ENCODE data around the gene GRIN3A.

The GRIN3A gene

GRCh38 chr9:101543098-101543735 lies 195.2 kb downstream of the GRIN3A start:
- no peak for TF ChIP-seq CTCF (IDR thresholded peaks at IDR 0.05)
- Histone ChIP-seq H3K9me3 (no peaks in the 10 kb centered on the region), H3K4me1 (ENCODE audit: control insufficient read depth in 1 of 2, insufficient read depth in 1 of 2, low read depth in 1 of 2, low read length in 1 of 2) (no peaks in the 10 kb centered on the region), H3K4me3 (ENCODE audit: low read depth in 1 of 2, low read length in 1 of 2) (no peak overlapping the region), H3K27me3 (no peaks in the 10 kb centered on the region), H3K27ac (no peak overlapping the region), H3K36me3 (peaks cover 92% of the 10 kb centered on the region)

GRCh38 chr9:101540069-101540468 lies 198.4 kb downstream of the GRIN3A start:
- peaks cover 94% of the 10 kb centered on the region for H3K36me3 ChIP-seq

GRCh38 chr9:101536938-101537337 lies 201.5 kb downstream of the GRIN3A start:
- Histone ChIP-seq H3K9me3 (no peaks in the 10 kb centered on the region), H3K36me3 (peaks cover 63% of the 10 kb centered on the region), H3K27me3 (no peaks in the 10 kb centered on the region), H3K4me1 (ENCODE audit: control insufficient read depth in 1 of 2, insufficient read depth in 1 of 2, low read depth in 1 of 2, low read length in 1 of 2) (peaks cover 14 to 16% of the 10 kb centered on the region in 2 experiments), H3K27ac (no peak overlapping the region), H3K4me3 (ENCODE audit: low read depth in 1 of 2, low read length in 1 of 2) (no peak overlapping the region)
- TF ChIP-seq CTCF (IDR thresholded peaks at IDR 0.05) = no peak

More at GRCh38 chr9:101540069-101540468, 198.4 kb downstream of the GRIN3A start:
- Histone ChIP-seq H3K27ac (no peak overlapping the region), H3K9me3 (no peaks in the 10 kb centered on the region), H3K27me3 (no peaks in the 10 kb centered on the region), H3K4me1 (ENCODE audit: control insufficient read depth in 1 of 2, insufficient read depth in 1 of 2, low read depth in 1 of 2, low read length in 1 of 2) (no peaks in the 10 kb centered on the region), H3K4me3 (ENCODE audit: low read depth in 1 of 2, low read length in 1 of 2) (no peak overlapping the region)
- TF ChIP-seq CTCF (IDR thresholded peaks at IDR 0.05) = no peak

- Histone ChIP-seq H3K36me3 (peaks cover 57% of the 10 kb centered on the region), H3K4me1 (ENCODE audit: control insufficient read depth in 1 of 2, insufficient read depth in 1 of 2, low read depth in 1 of 2, low read length in 1 of 2) (peaks cover 14 to 16% of the 10 kb centered on the region in 2 experiments), H3K27ac (no peak overlapping the region), H3K4me3 (ENCODE audit: low read depth in 1 of 2, low read length in 1 of 2) (no peak overlapping the region), H3K27me3 (no peaks in the 10 kb centered on the region), H3K9me3 (no peaks in the 10 kb centered on the region)
- no peak for TF ChIP-seq CTCF (IDR thresholded peaks at IDR 0.05)
These were observed 202.1 kb downstream of the GRIN3A start for GRCh38 chr9:101536351-101536750.

- Histone ChIP-seq H3K27me3 (no peaks in the 10 kb centered on the region), H3K9me3 (no peaks in the 10 kb centered on the region), H3K27ac (peak within 1 kb of the TSS; percentile 95), H3K36me3 (peaks cover 33% of the 10 kb centered on the region), H3K4me3 (ENCODE audit: low read depth in 1 of 2, low read length in 1 of 2) (peak within 1 kb of the TSS; percentile 73 to 93), H3K4me1 (ENCODE audit: control insufficient read depth in 1 of 2, insufficient read depth in 1 of 2, low read depth in 1 of 2, low read length in 1 of 2) (peaks cover 14 to 16% of the 10 kb centered on the region in 2 experiments)
- TF ChIP-seq CTCF (IDR thresholded peaks at IDR 0.05) = peak; percentile 7
These were observed 204.9 kb downstream of the GRIN3A start, which contains the start of gene RNF20 for GRCh38 chr9:101533334-101534204. TSS of gene RNF20 (plus strand) at chr9:101533853. CDS start at chr9:101535424, 1,571 bp downstream.

Data from neutrophil (primary cell).